ENCODE measurements around the gene LGALS7. TPM values are rescaled to one million over a fixed set of nuclear protein-coding genes. Genes with fewer than 3 reads are reported as not detected.

Gene LGALS7
- total and polyA plus RNA-seq, 2 of the 8 experiments (the other 6 are each of a cell fraction or from before 2014, with no cell fraction given) = 0.32 TPM; not detected in 1

GRCh38 chr19:38741670-38742069 is 31.6 kb downstream of the LGALS7 start:
- no peak overlapping the region for H3K4ac ChIP-seq (replicated peaks; ENCODE audit: insufficient read length, low read depth, low read length)
- H2BK12ac ChIP-seq (ENCODE audit: low read depth, low read length) = no peak overlapping the region
- no peaks in the 10 kb centered on the region for H3K79me2 ChIP-seq (ENCODE audit: control insufficient read depth in 1 of 2, insufficient read depth in 2 of 2, low read length in 2 of 2)
- ChIA-PET CTCF (ENCODE audit: partially characterized antibody) (interaction anchor here (0.9 to 3.4 kb wide), 3 partner anchors 11 to 107 kb away, joined by 3 to 14 read pairs (median 3); no protein-coding TSS in a partner anchor), POLR2A (ENCODE audit: partially characterized antibody) (interaction anchor here (1.2 kb wide), 1 partner anchor 111 kb away, joined by 3 read pairs; no protein-coding TSS in a partner anchor)
- FAIRE-seq (no peak), DNase-seq (ENCODE audit: low read depth in 1 of 2, low spot score in 2 of 2) (no peak)
- H4K91ac ChIP-seq (replicated peaks; ENCODE audit: insufficient read length, low read length) = no peak overlapping the region
- H2BK15ac ChIP-seq (ENCODE audit: low read length) = no peak overlapping the region
- no peaks in the 10 kb centered on the region for H4K20me1 ChIP-seq (replicated peaks in 1 of 2; ENCODE audit: control insufficient read depth in 1 of 2, insufficient read depth in 2 of 2, low read length in 2 of 2)
- peaks cover 4% of the 10 kb centered on the region; the same call in 1 of the 2 replicates for H3K23me2 ChIP-seq (ENCODE audit: low read depth, low read length)
- no peaks in the 10 kb centered on the region for H3K79me1 ChIP-seq (ENCODE audit: low read depth, low read length)
- H2BK20ac ChIP-seq (ENCODE audit: low read length) = no peak overlapping the region
- no peak overlapping the region for H4K8ac ChIP-seq (ENCODE audit: extremely low read depth, insufficient read depth, low read length)
- H4K5ac ChIP-seq (ENCODE audit: insufficient read length, low read depth, low read length) = no peak overlapping the region
- H3K23ac ChIP-seq (ENCODE audit: insufficient read length) = no peak overlapping the region
- H3K27me3 ChIP-seq (replicated peaks in 1 of 4; ENCODE audit: control insufficient read depth in 3 of 4, extremely low read depth in 1 of 4, insufficient read depth in 3 of 4, low read length in 3 of 4) = peaks cover 4 to 16% (median 12%) of the 10 kb centered on the region in 4 experiments
- H3K4me1 ChIP-seq (replicated peaks in 1 of 4; ENCODE audit: control insufficient read depth in 3 of 4, insufficient read depth in 4 of 4, low read length in 3 of 4) = peaks cover 0 to 5% (median 1%) of the 10 kb centered on the region in 4 experiments; a peak in 3 of 7 replicates
- H2BK120ac ChIP-seq (replicated peaks; ENCODE audit: low read depth, low read length) = no peak overlapping the region
- no peak overlapping the region for H2BK5ac ChIP-seq (ENCODE audit: low read depth, low read length)
- 92% methylated on average over 15 of the region's 15 CpGs; no CpG with 5 or more reads in 1 of the 2 experiments for WGBS, 2 experiments (ENCODE audit: extremely low coverage in 1 of 2, insufficient coverage in 1 of 2, insufficient read length in 1 of 2, insufficient replicate concordance in 2 of 2, low coverage in 1 of 2, low lambda C conversion rate in 2 of 2, missing lambda C conversion rate in 1 of 2)
- H3K4me3 ChIP-seq (ENCODE audit: extremely low read depth in 1 of 4, insufficient read depth in 2 of 4, low read depth in 3 of 4, low read length in 4 of 4) = no peak overlapping the region
- H3K56ac ChIP-seq (replicated peaks; ENCODE audit: insufficient read length, low read depth, low read length) = no peak overlapping the region
- no peak overlapping the region for H3K14ac ChIP-seq (ENCODE audit: insufficient read length)
- no peaks in the 10 kb centered on the region for H3K36me3 ChIP-seq (ENCODE audit: control insufficient read depth in 2 of 4, insufficient read depth in 4 of 4, low read length in 3 of 4)
- H3K18ac ChIP-seq (ENCODE audit: extremely low read depth, low read length) = no peak overlapping the region
- no peak overlapping the region for H3K4me2 ChIP-seq (ENCODE audit: insufficient read depth in 1 of 2, low read depth in 2 of 2, low read length in 2 of 2)
- no peak overlapping the region for H3K9ac ChIP-seq (replicated peaks in 1 of 4; ENCODE audit: extremely low read depth in 1 of 4, low read depth in 3 of 4, low read length in 3 of 4)
- no peak overlapping the region for H2AK5ac ChIP-seq (ENCODE audit: low read depth, low read length)
- no peak overlapping the region for H3K27ac ChIP-seq (ENCODE audit: low read depth, low read length)
- H2AFZ ChIP-seq (ENCODE audit: low read length) = no peak overlapping the region
- peaks cover 0 to 3% of the 10 kb centered on the region in 2 experiments; a peak in 1 of 4 replicates for H3K9me3 ChIP-seq (ENCODE audit: insufficient read depth in 2 of 2, low read depth in 1 of 2, low read length in 1 of 2)
- TF ChIP-seq BACH1 (IDR thresholded peaks at IDR 0.05; ENCODE audit: low read length) = no peak
- TF ChIP-seq, protein P1, sequence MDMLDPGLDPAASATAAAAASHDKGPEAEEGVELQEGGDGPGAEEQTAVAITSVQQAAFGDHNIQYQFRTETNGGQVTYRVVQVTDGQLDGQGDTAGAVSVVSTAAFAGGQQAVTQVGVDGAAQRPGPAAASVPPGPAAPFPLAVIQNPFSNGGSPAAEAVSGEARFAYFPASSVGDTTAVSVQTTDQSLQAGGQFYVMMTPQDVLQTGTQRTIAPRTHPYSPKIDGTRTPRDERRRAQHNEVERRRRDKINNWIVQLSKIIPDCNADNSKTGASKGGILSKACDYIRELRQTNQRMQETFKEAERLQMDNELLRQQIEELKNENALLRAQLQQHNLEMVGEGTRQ (IDR thresholded peaks at IDR 0.05; ENCODE audit: low read length) = no peak
- no peak for TF ChIP-seq TEAD4 (IDR thresholded peaks at IDR 0.05; ENCODE audit: low read depth, low read length)
- no peak for TF ChIP-seq HDAC6 (IDR thresholded peaks at IDR 0.05; ENCODE audit: low read depth, low read length)
- no peak for TF ChIP-seq CREB1 (IDR thresholded peaks at IDR 0.05)
- TF ChIP-seq JUND (IDR thresholded peaks at IDR 0.05; ENCODE audit: low read length) = no peak
- no peak for TF ChIP-seq SP2 (IDR thresholded peaks at IDR 0.05; ENCODE audit: low read length)
- no peak for TF ChIP-seq EGR1 (IDR thresholded peaks at IDR 0.05; ENCODE audit: borderline replicate concordance, low read depth, low read length)
- no peak for TF ChIP-seq TBP (IDR thresholded peaks at IDR 0.05; ENCODE audit: low read depth, low read length)

All from H1 (cell line).